ENCODE measurements around the gene LLGL1. TPM values are rescaled to one million over a fixed set of nuclear protein-coding genes. Genes with fewer than 3 reads are reported as not detected.

LLGL1 gene
- total RNA-seq, 1 experiment from 2014 or later = 16.4 TPM

DNA sequence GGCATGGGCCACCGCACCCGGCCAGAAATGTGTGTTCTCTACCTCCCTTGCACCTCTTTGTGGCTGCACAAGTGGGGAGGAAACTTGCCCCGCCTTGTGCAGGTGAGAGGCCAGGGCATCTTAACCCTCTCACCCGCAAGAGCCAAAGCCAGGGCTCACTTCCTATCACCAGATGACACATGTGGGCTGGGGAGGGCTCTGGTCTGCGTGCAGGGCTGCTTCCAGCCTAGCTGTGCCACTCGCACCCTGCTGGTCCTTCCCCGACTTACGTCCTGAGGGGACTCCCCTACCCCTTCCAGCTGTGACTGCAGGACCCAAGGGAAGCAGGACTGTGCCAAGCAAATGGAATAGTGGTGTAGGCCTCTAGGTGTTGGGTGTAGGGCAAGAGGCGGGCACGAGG is 41.9 kb downstream of the LLGL1 start:
- intact Hi-C loops (cut with micrococcal nuclease) = no loop called here
- Mint-ChIP-seq H3K27ac (ENCODE audit: low read depth, unreplicated experiment) (no peak overlapping the region), H3K4me3 (ENCODE audit: unreplicated experiment) (no peak overlapping the region), H3K27me3 (ENCODE audit: insufficient read depth, unreplicated experiment) (no peaks in the 10 kb centered on the region), H3K36me3 (ENCODE audit: insufficient read depth, unreplicated experiment) (peaks cover 20% of the 10 kb centered on the region), H3K4me1 (ENCODE audit: insufficient read depth, unreplicated experiment) (no peaks in the 10 kb centered on the region), H3K9me3 (ENCODE audit: unreplicated experiment) (no peaks in the 10 kb centered on the region)
- DNase-seq (ENCODE audit: unreplicated experiment) = no peak
- ChIA-PET POLR2A (no interaction called here), CTCF (interaction anchor here (0.8 kb wide), 1 partner anchor 20 kb away, joined by 4 read pairs; no protein-coding TSS in a partner anchor)
- no TSS peak for BruUV-seq (replicated peaks)
- TF ChIP-seq, protein P1, sequence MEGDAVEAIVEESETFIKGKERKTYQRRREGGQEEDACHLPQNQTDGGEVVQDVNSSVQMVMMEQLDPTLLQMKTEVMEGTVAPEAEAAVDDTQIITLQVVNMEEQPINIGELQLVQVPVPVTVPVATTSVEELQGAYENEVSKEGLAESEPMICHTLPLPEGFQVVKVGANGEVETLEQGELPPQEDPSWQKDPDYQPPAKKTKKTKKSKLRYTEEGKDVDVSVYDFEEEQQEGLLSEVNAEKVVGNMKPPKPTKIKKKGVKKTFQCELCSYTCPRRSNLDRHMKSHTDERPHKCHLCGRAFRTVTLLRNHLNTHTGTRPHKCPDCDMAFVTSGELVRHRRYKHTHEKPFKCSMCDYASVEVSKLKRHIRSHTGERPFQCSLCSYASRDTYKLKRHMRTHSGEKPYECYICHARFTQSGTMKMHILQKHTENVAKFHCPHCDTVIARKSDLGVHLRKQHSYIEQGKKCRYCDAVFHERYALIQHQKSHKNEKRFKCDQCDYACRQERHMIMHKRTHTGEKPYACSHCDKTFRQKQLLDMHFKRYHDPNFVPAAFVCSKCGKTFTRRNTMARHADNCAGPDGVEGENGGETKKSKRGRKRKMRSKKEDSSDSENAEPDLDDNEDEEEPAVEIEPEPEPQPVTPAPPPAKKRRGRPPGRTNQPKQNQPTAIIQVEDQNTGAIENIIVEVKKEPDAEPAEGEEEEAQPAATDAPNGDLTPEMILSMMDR (IDR thresholded peaks at IDR 0.05; ENCODE audit: unreplicated experiment) = no peak

DNA sequence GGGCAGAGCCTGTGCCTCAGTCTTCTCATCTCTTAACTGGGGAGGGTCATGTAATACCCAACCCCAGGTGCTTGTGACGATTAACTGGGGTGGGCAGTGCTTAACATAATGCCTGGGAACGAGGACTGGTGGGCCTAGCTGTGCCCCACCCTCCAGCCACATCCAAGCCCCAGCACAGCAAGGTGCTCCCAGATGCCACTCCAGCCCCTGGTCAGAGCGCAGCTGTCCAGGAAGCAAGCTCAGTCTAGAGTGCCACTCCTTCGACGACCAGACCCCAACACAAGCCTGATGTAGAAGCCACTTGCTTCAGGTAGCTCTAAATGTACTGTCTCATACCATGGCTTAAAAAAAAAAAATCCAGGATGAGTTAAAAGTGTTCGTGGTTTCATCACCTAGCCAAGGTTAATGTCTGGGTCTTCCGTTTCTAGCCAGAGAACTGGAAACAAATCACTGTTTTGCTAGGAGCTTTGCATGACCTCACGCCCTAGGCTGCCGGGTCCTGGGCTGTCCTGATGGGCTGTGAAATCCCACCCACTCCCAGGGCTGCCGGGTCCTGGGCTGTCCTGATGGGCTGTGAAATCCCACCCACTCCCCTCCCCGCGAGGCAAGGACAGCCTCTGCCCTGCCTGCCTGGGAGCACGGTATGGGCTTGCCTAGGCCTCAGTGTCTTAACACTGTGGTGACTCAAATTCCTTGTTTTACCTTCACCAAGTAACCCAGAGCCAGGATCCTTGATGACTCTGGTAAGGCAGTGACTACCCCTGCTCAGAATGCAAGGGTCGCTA is 42.7 kb downstream of the LLGL1 start:
- POLR2A ChIA-PET = interaction anchor here (0.7 kb wide), 2 partner anchors 19 to 1600 kb away, joined by 3 to 4 read pairs; partner anchors contain the start of gene ULK2
- no peak overlapping the region for H3K27ac Mint-ChIP-seq (ENCODE audit: low read depth, unreplicated experiment)

DNA sequence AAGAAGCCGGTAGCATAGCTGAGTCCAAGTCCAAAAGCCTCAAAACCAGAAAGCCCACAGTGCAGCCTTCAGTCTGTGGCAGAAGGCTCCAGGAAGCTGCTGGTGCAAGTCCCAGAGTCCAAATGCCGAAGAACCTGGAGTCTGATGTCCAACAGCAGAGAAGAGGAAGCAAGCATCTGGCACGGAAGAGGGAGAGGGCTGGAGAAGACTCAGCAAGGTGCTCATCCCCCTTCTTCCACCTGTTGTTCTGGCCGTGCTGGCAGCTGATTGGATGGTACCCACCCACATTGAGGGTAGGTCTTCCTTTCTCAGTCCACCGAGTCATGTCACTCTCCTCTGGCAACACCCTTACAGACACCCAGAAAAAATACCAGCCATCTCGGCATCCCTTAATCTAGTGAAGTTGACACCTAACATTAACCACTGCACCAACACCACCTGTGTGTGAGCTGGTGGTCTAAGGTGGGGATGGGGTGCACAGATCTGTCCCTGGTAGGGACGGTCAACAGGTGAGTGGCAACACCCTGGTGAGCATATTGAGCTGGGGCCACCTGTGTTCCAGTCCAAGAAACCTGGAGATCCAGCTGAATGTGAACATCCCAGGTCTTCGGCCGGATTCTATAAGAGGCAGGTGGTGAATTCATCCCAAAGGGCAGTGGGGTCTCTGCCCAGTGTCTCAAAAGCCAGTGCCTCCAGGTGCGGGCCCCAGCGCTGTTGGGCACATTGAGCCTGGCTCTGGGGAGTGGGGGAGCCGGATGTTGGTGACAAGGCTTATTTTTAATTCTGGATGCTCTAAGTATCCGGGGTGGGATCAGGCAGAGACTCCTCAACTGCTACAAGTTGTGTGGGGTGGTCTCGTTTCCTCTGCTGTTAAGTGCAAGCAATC is 44.9 kb downstream of the LLGL1 start:
- CTCF ChIA-PET = no interaction called here
- intact Hi-C loops (cut with micrococcal nuclease) = no loop called here

More for the DNA sequence above, 42.7 kb downstream of the LLGL1 start:
- DNase-seq (ENCODE audit: unreplicated experiment) = no peak
- intact Hi-C loops (cut with micrococcal nuclease) = no loop called here
- Mint-ChIP-seq H3K4me1 (ENCODE audit: insufficient read depth, unreplicated experiment) (no peaks in the 10 kb centered on the region), H3K4me3 (ENCODE audit: unreplicated experiment) (no peak overlapping the region), H3K36me3 (ENCODE audit: insufficient read depth, unreplicated experiment) (peaks cover 23% of the 10 kb centered on the region), H3K9me3 (ENCODE audit: unreplicated experiment) (no peaks in the 10 kb centered on the region), H3K27me3 (ENCODE audit: insufficient read depth, unreplicated experiment) (no peaks in the 10 kb centered on the region)
- CTCF ChIA-PET = interaction anchor here (0.8 kb wide), 1 partner anchor 21 kb away, joined by 4 read pairs; no protein-coding TSS in a partner anchor
- TF ChIP-seq, protein P1 (IDR thresholded peaks at IDR 0.05; ENCODE audit: unreplicated experiment) = no peak
- no TSS peak for BruUV-seq (replicated peaks)

More for the DNA sequence above, 44.9 kb downstream of the LLGL1 start:
- no peaks in the 10 kb centered on the region for H3K9me3 Mint-ChIP-seq (ENCODE audit: unreplicated experiment)
- TF ChIP-seq, protein P1 (IDR thresholded peaks at IDR 0.05; ENCODE audit: unreplicated experiment) = no peak
- no peaks in the 10 kb centered on the region for H3K4me1 Mint-ChIP-seq (ENCODE audit: insufficient read depth, unreplicated experiment)
- H3K4me3 Mint-ChIP-seq (ENCODE audit: unreplicated experiment) = no peak overlapping the region
- H3K27ac Mint-ChIP-seq (ENCODE audit: low read depth, unreplicated experiment) = no peak overlapping the region
- POLR2A ChIA-PET = interaction anchor here (0.7 to 1.0 kb wide), 2 partner anchors 35 to 42 kb away, joined by 3 read pairs; no protein-coding TSS in a partner anchor
- no TSS peak for BruUV-seq (replicated peaks)
- no peaks in the 10 kb centered on the region for H3K27me3 Mint-ChIP-seq (ENCODE audit: insufficient read depth, unreplicated experiment)
- H3K36me3 Mint-ChIP-seq (ENCODE audit: insufficient read depth, unreplicated experiment) = peaks cover 26% of the 10 kb centered on the region
- no peak for DNase-seq (ENCODE audit: unreplicated experiment)

All from MCF 10A (cell line).